Hematopoietic multipotent progenitor cell treated with erythropoietin and hydrocortisone succinate and interleukin-3 and kit ligand, for 4 days (in vitro differentiated cells): ENCODE results near the gene RGS3.

Experiments
- DNase-seq: peaks from one replicate; pipeline ENCODE4 v3.0.0-alpha.2; 2015

RGS3 gene

GRCh38 chr9:113645227-113645977 is 181.9 kb downstream of the RGS3 start:
- DNase-seq, result no peak

GRCh38 chr9:113645978-113646253 is 182.4 kb downstream of the RGS3 start:
- no peak for DNase-seq

GRCh38 chr9:113646491-113646890 is 183.0 kb downstream of the RGS3 start:
- DNase-seq, result no peak
